DND-41 (cell line): ENCODE measurements around the gene TRO.

Experiments used
- ATAC-seq: fragments of 200-7000 bp; cut with Tn5 transposase; 3 replicates; pipeline ENCODE4 v1.9.1; 2021; ENCODE audit warnings: low read depth; ENCODE audit not compliant: insufficient read depth
- DNase-seq: peaks from one replicate; pipeline ENCODE4 v3.0.0-alpha.2; 2020
- H2AFZ ChIP-seq: 2 replicates; pipeline ENCODE4 v1.6.0; 2012; ENCODE audit warnings: low read depth, low read length
- H3K27ac ChIP-seq: 2 replicates; pipeline ENCODE4 v1.5.1; 2012; ENCODE audit warnings: low read length, inconsistent platforms
- H3K27me3 ChIP-seq: fragments of 200-600 bp; sonication (generic); 2 replicates; pipeline ENCODE4 v1.6.0; 2012; ENCODE audit warnings: low read length, mild to moderate bottlenecking, inconsistent platforms; ENCODE audit not compliant: insufficient read depth, poor library complexity
- H3K36me3 ChIP-seq: 2 replicates; pipeline ENCODE4 v1.5.1; 2012; ENCODE audit warnings: low read length, inconsistent platforms; ENCODE audit not compliant: insufficient read depth
- H3K4me1 ChIP-seq: 2 replicates; pipeline ENCODE4 v1.5.1; 2012; ENCODE audit warnings: mild to moderate bottlenecking, low read length; ENCODE audit not compliant: insufficient read depth
- H3K4me2 ChIP-seq: 2 replicates; pipeline ENCODE4 v1.6.0; 2012; ENCODE audit warnings: mild to moderate bottlenecking, moderate library complexity, low read length, inconsistent platforms; ENCODE audit not compliant: insufficient read depth
- H3K4me3 ChIP-seq, 2 experiments: fragments of 200-600 bp in 1 of 2; shearing (Covaris generic) in 1 of 2; 2 replicates each; pipeline ENCODE4 v1.5.1; 2012 to 2016; ENCODE audit warnings: inconsistent platforms in 2 of 2, low read length in 2 of 2, mild to moderate bottlenecking in 2 of 2, low read depth in 1 of 2, moderate library complexity in 1 of 2
- H3K79me2 ChIP-seq: 2 replicates; pipeline ENCODE4 v1.6.0; 2012; ENCODE audit warnings: low read length, inconsistent platforms; ENCODE audit not compliant: insufficient read depth
- H3K9ac ChIP-seq: 2 replicates; pipeline ENCODE4 v1.6.0; 2012; ENCODE audit warnings: low read depth, mild to moderate bottlenecking, inconsistent platforms, low read length, moderate library complexity
- H3K9me3 ChIP-seq: 2 replicates; pipeline ENCODE4 v1.5.1; 2012; ENCODE audit warnings: low read length, moderate library complexity, mild to moderate bottlenecking, inconsistent platforms; ENCODE audit not compliant: insufficient read depth, severe bottlenecking
- H4K20me1 ChIP-seq: 2 replicates; pipeline ENCODE4 v1.6.0; 2012; ENCODE audit warnings: low read length; ENCODE audit not compliant: insufficient read depth
- EZH2 ChIP-seq: IDR thresholded peaks from 3 replicates; pipeline ENCODE4 v1.6.1; 2012; ENCODE audit warnings: borderline replicate concordance, low read depth, mild to moderate bottlenecking, moderate library complexity, low read length, inconsistent platforms; ENCODE audit not compliant: severe bottlenecking
- TF ChIP-seq, protein P1 (sequence below): IDR thresholded peaks from 2 replicates; pipeline ENCODE4 v1.5.1; 2012; ENCODE audit warnings: borderline replicate concordance, low read length, moderate library complexity, mild to moderate bottlenecking; ENCODE audit not compliant: poor library complexity, severe bottlenecking; ENCODE audit errors: extremely low read depth

TRO gene

DNA sequence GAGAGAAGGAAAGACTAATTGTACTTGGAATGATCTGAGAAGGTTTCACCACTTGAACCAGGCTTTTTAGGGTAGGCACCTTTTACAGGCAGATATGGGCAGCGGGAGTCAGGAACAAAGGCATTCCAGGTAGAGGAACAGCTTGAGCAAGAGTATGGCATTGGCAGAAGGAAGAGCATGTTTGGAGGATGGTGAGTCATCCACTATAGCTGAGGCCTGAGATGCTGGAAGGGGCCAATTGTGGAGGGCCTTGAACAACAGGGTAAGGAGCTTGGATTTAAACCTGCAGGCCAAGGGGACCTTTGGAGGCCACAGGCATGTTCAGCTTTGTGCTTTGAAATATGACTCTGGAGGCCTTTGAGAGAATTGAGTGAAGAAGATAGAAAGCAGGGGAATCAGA is 41.1 kb downstream of the TRO start:
- no peak overlapping the region for H2AFZ ChIP-seq
- no peak overlapping the region for H3K27ac ChIP-seq
- H3K4me1 ChIP-seq: no peaks in the 10 kb centered on the region
- no peaks in the 10 kb centered on the region for H3K9me3 ChIP-seq
- H3K27me3 ChIP-seq: no peaks in the 10 kb centered on the region
- DNase-seq: no peak
- no peaks in the 10 kb centered on the region for H3K36me3 ChIP-seq
- no peak overlapping the region for H3K4me3 ChIP-seq
- ATAC-seq: no peak
- no peaks in the 10 kb centered on the region for H3K79me2 ChIP-seq
- TF ChIP-seq EZH2: no peak
- TF ChIP-seq, protein P1, sequence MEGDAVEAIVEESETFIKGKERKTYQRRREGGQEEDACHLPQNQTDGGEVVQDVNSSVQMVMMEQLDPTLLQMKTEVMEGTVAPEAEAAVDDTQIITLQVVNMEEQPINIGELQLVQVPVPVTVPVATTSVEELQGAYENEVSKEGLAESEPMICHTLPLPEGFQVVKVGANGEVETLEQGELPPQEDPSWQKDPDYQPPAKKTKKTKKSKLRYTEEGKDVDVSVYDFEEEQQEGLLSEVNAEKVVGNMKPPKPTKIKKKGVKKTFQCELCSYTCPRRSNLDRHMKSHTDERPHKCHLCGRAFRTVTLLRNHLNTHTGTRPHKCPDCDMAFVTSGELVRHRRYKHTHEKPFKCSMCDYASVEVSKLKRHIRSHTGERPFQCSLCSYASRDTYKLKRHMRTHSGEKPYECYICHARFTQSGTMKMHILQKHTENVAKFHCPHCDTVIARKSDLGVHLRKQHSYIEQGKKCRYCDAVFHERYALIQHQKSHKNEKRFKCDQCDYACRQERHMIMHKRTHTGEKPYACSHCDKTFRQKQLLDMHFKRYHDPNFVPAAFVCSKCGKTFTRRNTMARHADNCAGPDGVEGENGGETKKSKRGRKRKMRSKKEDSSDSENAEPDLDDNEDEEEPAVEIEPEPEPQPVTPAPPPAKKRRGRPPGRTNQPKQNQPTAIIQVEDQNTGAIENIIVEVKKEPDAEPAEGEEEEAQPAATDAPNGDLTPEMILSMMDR: no peak
- no peaks in the 10 kb centered on the region for H4K20me1 ChIP-seq
- H3K9ac ChIP-seq: no peak overlapping the region
- H3K4me2 ChIP-seq: no peak overlapping the region

DNA sequence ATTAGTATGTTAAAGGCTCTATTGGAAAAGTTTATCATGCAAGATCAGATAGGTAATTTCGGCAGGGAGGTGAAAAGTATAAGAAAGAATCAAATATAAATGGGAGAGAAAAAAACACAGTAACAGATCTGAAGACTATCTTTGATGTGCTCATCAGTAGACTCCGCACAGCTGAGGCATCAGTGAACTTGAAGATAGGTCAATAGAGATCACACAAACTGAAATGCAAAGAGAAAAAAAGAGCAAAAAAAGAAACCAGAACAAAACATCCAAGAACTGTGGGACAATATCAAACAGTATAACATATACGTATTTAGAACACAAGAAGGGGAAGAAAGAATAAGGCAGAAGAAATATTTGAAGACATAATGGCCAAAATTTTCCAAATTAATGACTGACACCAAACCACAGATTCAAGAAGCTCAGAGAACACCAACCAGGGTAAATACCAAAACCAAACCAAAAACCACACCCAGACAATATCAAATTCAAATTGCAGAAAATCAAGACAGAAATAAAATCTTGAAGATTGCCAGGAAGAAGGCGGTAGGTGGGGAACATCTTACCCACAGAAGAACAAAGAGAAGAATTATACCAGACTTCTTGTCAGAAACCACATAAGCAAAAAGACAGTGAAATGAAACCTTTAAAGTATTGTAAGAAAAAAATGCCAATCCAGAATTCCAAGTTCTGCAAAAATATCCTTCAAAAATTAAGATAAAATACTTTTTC is 44.3 kb downstream of the TRO start:
- Histone ChIP-seq H3K27ac (no peak overlapping the region), H3K4me2 (no peak overlapping the region), H2AFZ (no peak overlapping the region), H3K9me3 (no peaks in the 10 kb centered on the region), H3K36me3 (no peaks in the 10 kb centered on the region), H3K4me3 (no peak overlapping the region), H4K20me1 (no peaks in the 10 kb centered on the region), H3K79me2 (no peaks in the 10 kb centered on the region), H3K9ac (no peak overlapping the region), H3K27me3 (no peaks in the 10 kb centered on the region), H3K4me1 (no peaks in the 10 kb centered on the region)
- ATAC-seq (no peak), DNase-seq (no peak)
- TF ChIP-seq, protein P1: no peak
- no peak for TF ChIP-seq EZH2

DNA sequence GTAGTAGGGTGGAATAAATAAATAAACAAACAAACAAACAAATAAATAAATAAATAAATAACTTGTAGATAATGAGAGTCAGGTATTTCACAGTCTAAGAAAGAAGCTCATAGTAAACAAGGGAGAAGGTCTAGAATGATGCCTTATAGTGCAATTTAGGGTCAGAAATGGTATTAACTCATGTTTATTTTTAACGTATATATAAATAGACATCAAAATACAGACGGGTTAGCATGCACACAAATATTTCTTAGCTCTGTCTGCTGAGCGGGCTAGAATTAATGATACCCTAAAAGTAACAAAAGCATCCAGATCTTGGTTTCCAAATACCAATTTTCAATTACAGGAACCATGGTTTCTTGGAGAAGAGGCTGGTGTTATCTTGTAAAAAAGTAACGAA is 56.8 kb downstream of the TRO start:
- ATAC-seq: no peak
- Histone ChIP-seq H3K4me3 (no peak overlapping the region), H3K9ac (no peak overlapping the region), H2AFZ (no peak overlapping the region), H3K27me3 (no peaks in the 10 kb centered on the region), H4K20me1 (no peaks in the 10 kb centered on the region), H3K4me1 (no peaks in the 10 kb centered on the region), H3K36me3 (no peaks in the 10 kb centered on the region), H3K4me2 (no peak overlapping the region), H3K9me3 (no peaks in the 10 kb centered on the region), H3K79me2 (no peaks in the 10 kb centered on the region), H3K27ac (no peak overlapping the region)
- TF ChIP-seq, protein P1: no peak
- no peak for TF ChIP-seq EZH2
- no peak for DNase-seq
